CD4-positive, alpha-beta memory T cell (primary cell): Measurements from ENCODE around the gene EPHB1. TPM values are rescaled to one million over a fixed set of nuclear protein-coding genes. Genes with fewer than 3 reads are reported as not detected.

Source experiments
- CTCF ChIA-PET: fragments of 350-600 bp; sonication (Branson Sonifier 250); formaldehyde crosslinking; loops from one replicate; lab custom pipeline; 2021; ENCODE audit warnings: inconsistent platforms; ENCODE audit not compliant: partially characterized antibody; lab: Charles Lee
- POLR2A ChIA-PET: fragments of 350-600 bp; sonication (Branson Sonifier 250); formaldehyde crosslinking; loops from one replicate; lab custom pipeline; 2021; ENCODE audit not compliant: partially characterized antibody; lab: Charles Lee
- DNase-seq, 5 donors: peaks; one replicate each; pipeline versions ENCODE4 v3.0.0 to v3.0.0-alpha.2; 2020 to 2022; ENCODE audit warnings: mixed read lengths in 1 of 5
- H3K27ac ChIP-seq: one replicate; pipeline ENCODE4 v1.7.0; 2013; ENCODE audit warnings: low read depth, low read length
- H3K27me3 ChIP-seq: 2 replicates; pipeline ENCODE4 v1.7.0; 2013; ENCODE audit warnings: mild to moderate bottlenecking, low read length, moderate library complexity; ENCODE audit not compliant: insufficient read depth
- H3K36me3 ChIP-seq: 2 replicates; pipeline ENCODE4 v1.7.0; 2013; ENCODE audit warnings: mild to moderate bottlenecking, low read length, moderate library complexity; ENCODE audit not compliant: insufficient read depth
- H3K4me1 ChIP-seq: 2 replicates; pipeline ENCODE4 v1.7.0; 2013; ENCODE audit warnings: mild to moderate bottlenecking, low read length, moderate library complexity; ENCODE audit not compliant: insufficient read depth
- H3K4me3 ChIP-seq, 2 donors: one replicate each; pipeline ENCODE4 v1.7.0; 2013; ENCODE audit warnings: low read length in 2 of 2, mild to moderate bottlenecking in 1 of 2
- H3K9me3 ChIP-seq, 2 donors: one replicate each; pipeline ENCODE4 v1.7.0; 2013; ENCODE audit warnings: low read length in 2 of 2, control low read depth in 1 of 2; ENCODE audit not compliant: control insufficient read depth in 1 of 2
- H3K27ac Mint-ChIP-seq, 7 donors: one replicate each; pipeline ENCODE4 v1.8.0; 2020 to 2021; ENCODE audit warnings: mixed read lengths in 7 of 7, mild to moderate bottlenecking in 6 of 7, inconsistent platforms in 3 of 7, moderate library complexity in 3 of 7
- H3K27me3 Mint-ChIP-seq, 2 donors: one replicate each; pipeline ENCODE4 v1.8.0; 2020 to 2021; ENCODE audit warnings: mixed read lengths in 2 of 2
- H3K36me3 Mint-ChIP-seq, 2 donors: one replicate each; pipeline ENCODE4 v1.8.0; 2020 to 2021; ENCODE audit warnings: mixed read lengths in 2 of 2, inconsistent platforms in 1 of 2, mild to moderate bottlenecking in 1 of 2
- H3K4me1 Mint-ChIP-seq, 4 donors: one replicate each; pipeline ENCODE4 v1.8.0; 2020 to 2021; ENCODE audit warnings: mixed read lengths in 4 of 4, mild to moderate bottlenecking in 1 of 4
- H3K4me3 Mint-ChIP-seq, 8 donors: one replicate each; pipeline ENCODE4 v1.8.0; 2020 to 2021; ENCODE audit warnings: mixed read lengths in 8 of 8, mild to moderate bottlenecking in 7 of 8, moderate library complexity in 6 of 8, inconsistent platforms in 3 of 8
- H3K9me3 Mint-ChIP-seq, 8 donors: one replicate each; pipeline ENCODE4 v1.8.0; 2020 to 2021; ENCODE audit warnings: mixed read lengths in 8 of 8, mild to moderate bottlenecking in 5 of 8, inconsistent platforms in 3 of 8, moderate library complexity in 1 of 8
- intact Hi-C: fragments of 100-400 bp; cut with micrococcal nuclease; formaldehyde crosslinking; loops from one replicate; pipeline ENCODE4 v1.15.1; 2023
- polyA plus RNA-seq, 2 donors: library from polyadenylated mRNA; unstranded; fragments of 300-500 nt; fragmentation: Illumina TruSeq; gene quantifications; one replicate each; pipeline ENCODE4 v1.2.3, GENCODE V29; 2021
- total RNA-seq, 2 experiments: library from RNA; stranded (reverse); gene quantifications; one replicate each; pipeline ENCODE4 v1.2.3, GENCODE V29; 2021

The EPHB1 gene
- total and polyA plus RNA-seq, 4 experiments from 2014 or later = 0.30 to 0.69 (median 0.43) TPM; not detected in 1

- peaks cover 0 to 1% of the 10 kb centered on the region in 2 donors for H3K27me3 Mint-ChIP-seq
- intact Hi-C loops = no loop called here
- ChIA-PET CTCF (no interaction called here), POLR2A (no interaction called here)
- H3K9me3 Mint-ChIP-seq = peaks cover 0 to 7% (median 2%) of the 10 kb centered on the region in 8 donors
- DNase-seq = no peak
- Histone ChIP-seq H3K36me3 (no peaks in the 10 kb centered on the region), H3K27ac (no peak overlapping the region), H3K27me3 (no peaks in the 10 kb centered on the region), H3K9me3 (no peaks in the 10 kb centered on the region), H3K4me1 (no peaks in the 10 kb centered on the region), H3K4me3 (no peak overlapping the region)
- H3K27ac Mint-ChIP-seq = no peak overlapping the region
- no peak overlapping the region for H3K4me3 Mint-ChIP-seq
- no peaks in the 10 kb centered on the region for H3K4me1 Mint-ChIP-seq
- H3K36me3 Mint-ChIP-seq = no peaks in the 10 kb centered on the region
Measured at GRCh38 chr3:135178566-135178965, 383.5 kb downstream of the EPHB1 start.

- H3K27ac ChIP-seq = no peak overlapping the region
- CTCF ChIA-PET = no interaction called here
- no peak overlapping the region for H3K4me3 ChIP-seq
- no peak for DNase-seq
- POLR2A ChIA-PET = no interaction called here
- H3K9me3 ChIP-seq = no peaks in the 10 kb centered on the region
- H3K4me1 Mint-ChIP-seq = no peaks in the 10 kb centered on the region
- H3K9me3 Mint-ChIP-seq = peaks cover 0 to 7% (median 4%) of the 10 kb centered on the region in 8 donors
- no peak overlapping the region for H3K4me3 Mint-ChIP-seq
- H3K36me3 ChIP-seq = no peaks in the 10 kb centered on the region
- no peaks in the 10 kb centered on the region for H3K36me3 Mint-ChIP-seq
- intact Hi-C loops = no loop called here
- H3K27ac Mint-ChIP-seq = no peak overlapping the region
- H3K27me3 Mint-ChIP-seq = peaks cover 0 to 4% of the 10 kb centered on the region in 2 donors
- H3K27me3 ChIP-seq = no peaks in the 10 kb centered on the region
- no peaks in the 10 kb centered on the region for H3K4me1 ChIP-seq
Measured at GRCh38 chr3:135181408-135181807, 386.3 kb downstream of the EPHB1 start.

- Histone ChIP-seq H3K27me3 (no peaks in the 10 kb centered on the region), H3K9me3 (no peaks in the 10 kb centered on the region), H3K4me1 (no peaks in the 10 kb centered on the region), H3K36me3 (no peaks in the 10 kb centered on the region), H3K4me3 (no peak overlapping the region), H3K27ac (no peak overlapping the region)
- Mint-ChIP-seq H3K36me3 (no peaks in the 10 kb centered on the region), H3K4me1 (no peaks in the 10 kb centered on the region), H3K27me3 (peaks cover 0 to 4% of the 10 kb centered on the region in 2 donors), H3K27ac (peak overlapping the region in 1 of 7 donors; percentile 33), H3K9me3 (peaks cover 0 to 7% (median 4%) of the 10 kb centered on the region in 8 donors), H3K4me3 (no peak overlapping the region)
- intact Hi-C loops = no loop called here
- POLR2A ChIA-PET = no interaction called here
- DNase-seq = no peak
- CTCF ChIA-PET = no interaction called here
Measured at GRCh38 chr3:135182364-135182998, 387.4 kb downstream of the EPHB1 start.

GRCh38 chr3:135190658-135191057 lies 395.6 kb downstream of the EPHB1 start:
- Mint-ChIP-seq H3K27me3 (no peaks in the 10 kb centered on the region), H3K27ac (no peak overlapping the region), H3K4me3 (no peak overlapping the region), H3K36me3 (no peaks in the 10 kb centered on the region), H3K9me3 (peaks cover 0 to 2% (median 0%) of the 10 kb centered on the region in 8 donors), H3K4me1 (no peaks in the 10 kb centered on the region)
- Histone ChIP-seq H3K27me3 (no peaks in the 10 kb centered on the region), H3K27ac (no peak overlapping the region), H3K4me1 (no peaks in the 10 kb centered on the region), H3K4me3 (no peak overlapping the region), H3K36me3 (no peaks in the 10 kb centered on the region), H3K9me3 (no peaks in the 10 kb centered on the region)
- ChIA-PET POLR2A (no interaction called here), CTCF (no interaction called here)
- intact Hi-C loops = no loop called here
- DNase-seq = no peak

- no peaks in the 10 kb centered on the region for H3K9me3 ChIP-seq
- ChIA-PET CTCF (no interaction called here), POLR2A (no interaction called here)
- intact Hi-C loops = no loop called here
- H3K27ac Mint-ChIP-seq = no peak overlapping the region
- no peaks in the 10 kb centered on the region for H3K4me1 Mint-ChIP-seq
- H3K27me3 Mint-ChIP-seq = no peaks in the 10 kb centered on the region
- no peaks in the 10 kb centered on the region for H3K27me3 ChIP-seq
- no peak overlapping the region for H3K4me3 Mint-ChIP-seq
- DNase-seq = no peak
- H3K9me3 Mint-ChIP-seq = peaks cover 0 to 5% (median 0%) of the 10 kb centered on the region in 8 donors
- no peak overlapping the region for H3K4me3 ChIP-seq
- H3K36me3 Mint-ChIP-seq = no peaks in the 10 kb centered on the region
- H3K27ac ChIP-seq = no peak overlapping the region
- no peaks in the 10 kb centered on the region for H3K4me1 ChIP-seq
- H3K36me3 ChIP-seq = no peaks in the 10 kb centered on the region
Measured at GRCh38 chr3:135191708-135192107, 396.6 kb downstream of the EPHB1 start.

- Histone ChIP-seq H3K9me3 (no peaks in the 10 kb centered on the region), H3K27me3 (no peaks in the 10 kb centered on the region), H3K4me1 (no peaks in the 10 kb centered on the region), H3K27ac (no peak overlapping the region), H3K36me3 (no peaks in the 10 kb centered on the region), H3K4me3 (no peak overlapping the region)
- Mint-ChIP-seq H3K4me1 (no peaks in the 10 kb centered on the region), H3K36me3 (no peaks in the 10 kb centered on the region), H3K9me3 (peaks cover 0 to 5% (median 0%) of the 10 kb centered on the region in 8 donors), H3K27me3 (no peaks in the 10 kb centered on the region), H3K4me3 (no peak overlapping the region), H3K27ac (no peak overlapping the region)
- POLR2A ChIA-PET = no interaction called here
- CTCF ChIA-PET = no interaction called here
- intact Hi-C loops = no loop called here
- no peak for DNase-seq
Measured at GRCh38 chr3:135192929-135193328, 397.9 kb downstream of the EPHB1 start.

- intact Hi-C loops = no loop called here
- no peaks in the 10 kb centered on the region for H3K27me3 ChIP-seq
- no peaks in the 10 kb centered on the region for H3K36me3 ChIP-seq
- H3K27me3 Mint-ChIP-seq = no peaks in the 10 kb centered on the region
- H3K27ac ChIP-seq = no peak overlapping the region
- no peaks in the 10 kb centered on the region for H3K4me1 Mint-ChIP-seq
- H3K4me1 ChIP-seq = no peaks in the 10 kb centered on the region
- H3K36me3 Mint-ChIP-seq = no peaks in the 10 kb centered on the region
- H3K27ac Mint-ChIP-seq = no peak overlapping the region
- no peak overlapping the region for H3K4me3 ChIP-seq
- H3K9me3 Mint-ChIP-seq = peaks cover 0 to 5% (median 0%) of the 10 kb centered on the region in 8 donors
- CTCF ChIA-PET = no interaction called here
- no peaks in the 10 kb centered on the region for H3K9me3 ChIP-seq
- no peak overlapping the region for H3K4me3 Mint-ChIP-seq
- DNase-seq = no peak
- POLR2A ChIA-PET = no interaction called here
Measured at GRCh38 chr3:135197246-135197645, 402.2 kb downstream of the EPHB1 start.
